GM12878 (cell line): Measurements from ENCODE around the gene MARCHF10.

Experiments used
- MXI1 ChIP-seq: fragments of 150-350 bp; IDR thresholded peaks from 2 replicates; pipeline ENCODE4 v1.6.1; 2011; ENCODE audit warnings: low read depth, mild to moderate bottlenecking, inconsistent platforms, low read length, improper control_type of control experiment
- TF ChIP-seq, protein P1 (sequence below): IDR thresholded peaks from 2 replicates; pipeline ENCODE4 v1.6.1; 2011; ENCODE audit warnings: borderline replicate concordance, low read depth, mild to moderate bottlenecking, moderate library complexity, low read length; ENCODE audit not compliant: insufficient read depth, poor library complexity, severe bottlenecking

DNA sequence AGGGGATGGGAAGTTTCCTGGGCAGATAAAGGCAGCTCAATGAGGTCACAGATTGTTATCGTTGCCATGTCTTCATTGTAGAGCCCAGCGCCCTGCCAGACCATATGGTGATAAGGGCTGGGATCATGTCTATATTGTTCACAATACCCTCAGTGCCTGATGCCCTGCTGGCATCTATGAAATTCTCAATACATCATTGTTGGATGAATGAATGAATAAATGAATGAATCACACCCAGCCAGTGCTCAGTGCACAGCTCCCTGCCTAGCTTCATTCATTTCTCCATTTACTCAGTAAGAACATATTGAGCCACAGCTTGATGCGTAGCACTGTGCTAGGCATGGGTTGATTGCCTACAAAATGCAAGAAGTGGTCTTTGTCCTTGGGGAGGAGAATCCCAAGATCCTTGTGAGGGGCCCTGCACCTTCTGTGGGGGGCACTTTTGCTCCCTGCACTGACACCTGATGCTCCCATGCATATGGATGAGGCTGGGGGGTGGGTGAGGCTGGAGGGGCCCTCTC is 150.9 kb downstream of the MARCHF10 start:
- TF ChIP-seq MXI1: no peak
- TF ChIP-seq, protein P1, sequence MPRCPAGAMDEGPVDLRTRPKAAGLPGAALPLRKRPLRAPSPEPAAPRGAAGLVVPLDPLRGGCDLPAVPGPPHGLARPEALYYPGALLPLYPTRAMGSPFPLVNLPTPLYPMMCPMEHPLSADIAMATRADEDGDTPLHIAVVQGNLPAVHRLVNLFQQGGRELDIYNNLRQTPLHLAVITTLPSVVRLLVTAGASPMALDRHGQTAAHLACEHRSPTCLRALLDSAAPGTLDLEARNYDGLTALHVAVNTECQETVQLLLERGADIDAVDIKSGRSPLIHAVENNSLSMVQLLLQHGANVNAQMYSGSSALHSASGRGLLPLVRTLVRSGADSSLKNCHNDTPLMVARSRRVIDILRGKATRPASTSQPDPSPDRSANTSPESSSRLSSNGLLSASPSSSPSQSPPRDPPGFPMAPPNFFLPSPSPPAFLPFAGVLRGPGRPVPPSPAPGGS: no peak
